ENCODE results near the gene CALHM3. TPM values are rescaled to one million over a fixed set of nuclear protein-coding genes. Genes with fewer than 3 reads are reported as not detected.

The CALHM3 gene
- not detected for total RNA-seq

GRCh38 chr10:103479135-103479534 is at the start of gene CALHM3:
Gene CALHM3 (minus strand): TSS chr10:103479240. CDS start chr10:103479032, 208 bp downstream.

GRCh38 chr10:103493362-103493915 is 14.4 kb upstream of the CALHM3 start, which contains the start of gene NEURL1:
Gene NEURL1 (plus strand): TSS chr10:103493705. CDS start chr10:103494388, 683 bp downstream.

GRCh38 chr10:103458720-103459119 is 20.3 kb downstream of the CALHM3 start, which contains the start of gene CALHM1:
Gene CALHM1 (minus strand): TSS chr10:103458900. CDS start chr10:103458751, 149 bp downstream.

GRCh38 chr10:103451831-103452505 is 27.1 kb downstream of the CALHM3 start, which contains the start of gene CALHM2:
Gene CALHM2 (minus strand): TSS chr10:103452370. CDS start chr10:103449941, 2,429 bp downstream.

Other genes with a start within 250 kb of the CALHM3 start
- not detected for gene RPEL1, start 233.4 kb downstream of the CALHM3 start, total RNA-seq
- 223 TPM for gene INA, start 202.1 kb downstream of the CALHM3 start, total RNA-seq
- 13.4 TPM for gene PCGF6, start 128.1 kb downstream of the CALHM3 start, total RNA-seq
- 6.7 TPM for gene TAF5, start 111.3 kb downstream of the CALHM3 start, total RNA-seq
- 197 TPM for gene ATP5MK, start 82.8 kb downstream of the CALHM3 start, total RNA-seq
- gene PDCD11, start 82.6 kb downstream of the CALHM3 start, total RNA-seq = 24.0 TPM
- 2.5 TPM for gene CALHM2, start 26.9 kb downstream of the CALHM3 start, total RNA-seq
- 0.23 TPM for gene CALHM1, start 20.3 kb downstream of the CALHM3 start, total RNA-seq
- gene NEURL1, start 14.5 kb upstream of the CALHM3 start, total RNA-seq = 33.4 TPM